Loucy (cell line): ENCODE measurements around the gene PRAMEF12.

Experiments
- CTCF ChIP-seq: fragments of 200-600 bp; sonication (generic); conservative IDR thresholded peaks from 2 replicates; pipeline ENCODE4 v1.5.1; 2014; ENCODE audit warnings: mild to moderate bottlenecking, antibody characterized with exemption, low read length
- EZH2phosphoT487 ChIP-seq: fragments of 200-600 bp; IDR thresholded peaks from 2 replicates; pipeline ENCODE4 v1.6.1; 2018; ENCODE audit warnings: antibody characterized with exemption, mild to moderate bottlenecking, moderate library complexity, borderline replicate concordance

GRCh38 chr1:12811409-12811784, 37.9 kb downstream of the PRAMEF12 start:
- no peak for TF ChIP-seq CTCF
- TF ChIP-seq EZH2phosphoT487, result no peak
